Subcutaneous adipose tissue (tissue), 4 donors: ENCODE measurements around the gene KNDC1. TPM values are rescaled to one million over a fixed set of nuclear protein-coding genes. Genes with fewer than 3 reads are reported as not detected.

Experiments used
- CTCF ChIP-seq: fragments of 450-650 bp; IDR thresholded peaks from one replicate; pipeline ENCODE4 v1.5.1; 2016; ENCODE audit warnings: low read depth, mild to moderate bottlenecking, control low read depth, antibody characterized with exemption, moderate library complexity
- total RNA-seq, 4 donors: library from RNA; depleted of rRNA; stranded (reverse); fragments of >200 nt; gene quantifications; one replicate each; pipeline ENCODE4 v1.1.0, GENCODE V29; 2016

The KNDC1 gene
- total RNA-seq, 4 donors from 2014 or later: not detected

GRCh38 chr10:133201948-133202725 lies 42.1 kb downstream of the KNDC1 start:
- TF ChIP-seq CTCF: no peak

GRCh38 chr10:133202778-133203651 lies 43.0 kb downstream of the KNDC1 start:
- no peak for TF ChIP-seq CTCF

GRCh38 chr10:133203652-133204195 lies 43.7 kb downstream of the KNDC1 start:
- TF ChIP-seq CTCF: no peak

GRCh38 chr10:133204226-133205015 lies 44.4 kb downstream of the KNDC1 start:
- TF ChIP-seq CTCF: no peak

- TF ChIP-seq CTCF: no peak
These were observed 45.1 kb downstream of the KNDC1 start for GRCh38 chr10:133205146-133205545.

- no peak for TF ChIP-seq CTCF
These were observed 46.5 kb downstream of the KNDC1 start for GRCh38 chr10:133206356-133207040.
